Natural killer cell (primary cell): ENCODE results near the gene CWC25. TPM values are rescaled to one million over a fixed set of nuclear protein-coding genes. Genes with fewer than 3 reads are reported as not detected.

Experiments used
- ATAC-seq, 3 donors: fragments of 150-1000 bp in 2 of 3; fragments of 200-7000 bp in 1 of 3; cut with Tn5 transposase; 1 replicate in 1 of 3; 2 replicates in 2 of 3; pipeline ENCODE4 v1.10.0; 2021; ENCODE audit warnings: mild to moderate bottlenecking in 2 of 3, moderate library complexity in 2 of 3
- DNase-seq, 2 donors: peaks; one replicate each; pipeline versions ENCODE4 v3.0.0 to v3.0.0-alpha.2; 2013 to 2021; ENCODE audit warnings: mixed read lengths in 1 of 2
- H3K27ac ChIP-seq: one replicate; pipeline ENCODE4 v1.5.1; 2013; ENCODE audit warnings: mild to moderate bottlenecking, low read length
- H3K27me3 ChIP-seq: one replicate; pipeline ENCODE4 v1.6.1; 2013; ENCODE audit warnings: low read length; ENCODE audit not compliant: control insufficient read depth, insufficient read depth
- H3K36me3 ChIP-seq: one replicate; pipeline ENCODE4 v1.6.1; 2013; ENCODE audit warnings: low read length; ENCODE audit not compliant: control insufficient read depth, insufficient read depth
- H3K4me1 ChIP-seq: one replicate; pipeline ENCODE4 v1.6.1; 2013; ENCODE audit warnings: low read length; ENCODE audit not compliant: control insufficient read depth, insufficient read depth
- H3K4me3 ChIP-seq: one replicate; pipeline ENCODE4 v1.5.1; 2013; ENCODE audit warnings: low read length
- H3K9me3 ChIP-seq: one replicate; pipeline ENCODE4 v1.6.1; 2013; ENCODE audit warnings: low read length; ENCODE audit not compliant: control insufficient read depth, insufficient read depth
- H3K27ac Mint-ChIP-seq, 2 donors: one replicate each; pipeline ENCODE4 v1.8.0; 2022; ENCODE audit warnings: mild to moderate bottlenecking in 2 of 2, mixed read lengths in 2 of 2, moderate library complexity in 1 of 2
- H3K27me3 Mint-ChIP-seq, 2 donors: one replicate each; pipeline ENCODE4 v1.8.0; 2022; ENCODE audit warnings: low read depth in 2 of 2, mixed read lengths in 2 of 2
- H3K36me3 Mint-ChIP-seq: one replicate; pipeline ENCODE4 v1.8.0; 2022; ENCODE audit warnings: mixed read lengths
- H3K4me1 Mint-ChIP-seq, 2 donors: one replicate each; pipeline ENCODE4 v1.8.0; 2022; ENCODE audit warnings: mixed read lengths in 2 of 2
- H3K4me3 Mint-ChIP-seq: one replicate; pipeline ENCODE4 v1.8.0; 2022; ENCODE audit warnings: mild to moderate bottlenecking, moderate library complexity, mixed read lengths
- H3K9me3 Mint-ChIP-seq, 2 donors: one replicate each; pipeline ENCODE4 v1.8.0; 2022; ENCODE audit warnings: mixed read lengths in 2 of 2
- CTCF ChIP-seq: fragments of 200-600 bp; IDR thresholded peaks from one replicate; pipeline ENCODE4 v1.8.0; 2022; ENCODE audit warnings: antibody characterized with exemption
- WGBS: methylation state at CpG from one replicate; pipeline ENCODE4 v1.1.7; 2013; ENCODE audit warnings: missing lambda C conversion rate; ENCODE audit not compliant: insufficient coverage; 5-methylcytosine and 5-hydroxymethylcytosine counted together
- intact Hi-C: fragments of 100-400 bp; cut with micrococcal nuclease; formaldehyde crosslinking; loops from one replicate; pipeline ENCODE4 v1.14.2; 2022
- total RNA-seq, 4 donors: library from RNA; stranded (reverse); fragments of 120-200 nt in 1 of 4; gene quantifications; one replicate each; pipeline versions ENCODE4 v1.2.3 to v1.2.4, GENCODE V29; 2013 to 2022

The CWC25 gene
- total RNA-seq, 3 donors from 2014 or later (not counting 1 experiment from before 2014, with no cell fraction given), result 63.8 to 79.4 (median 74.4) TPM

- TF ChIP-seq CTCF, result no peak
- H3K4me1 Mint-ChIP-seq, result peaks cover 54 to 59% of the 10 kb centered on the region in 2 donors
- no peaks in the 10 kb centered on the region for H3K9me3 Mint-ChIP-seq
- intact Hi-C loops, result loop anchor here (5.0 to 10.0 kb wide), 4 partner anchors 46 to 401 kb away; partner anchors contain the start of genes MLLT6 and PLXDC1
- H3K36me3 Mint-ChIP-seq, result peaks cover 7% of the 10 kb centered on the region
- peaks cover 14% of the 10 kb centered on the region for H3K36me3 ChIP-seq
- peak overlapping the region; percentile 80 for H3K4me3 ChIP-seq
- H3K9me3 ChIP-seq, result no peaks in the 10 kb centered on the region
- H3K4me1 ChIP-seq, result peaks cover 71% of the 10 kb centered on the region
- H3K4me3 Mint-ChIP-seq, result peak overlapping the region; percentile 96
- H3K27ac ChIP-seq, result peak overlapping the region; percentile 86
- peaks cover 31 to 35% of the 10 kb centered on the region in 2 donors for H3K27me3 Mint-ChIP-seq
- ATAC-seq (no peak), DNase-seq (peak in 1 of 2 donors; percentile 26)
- H3K27me3 ChIP-seq, result peaks cover 38% of the 10 kb centered on the region
- WGBS, result 3% methylated on average over 9 of the region's 10 CpGs
- H3K27ac Mint-ChIP-seq, result peak overlapping the region; percentile 85 to 86
These were observed 73.8 kb downstream of the CWC25 start for GRCh38 chr17:38751144-38751807.

Other genes with a start within 250 kb of the CWC25 start
- gene SRCIN1, start 219.4 kb downstream of the CWC25 start, total RNA-seq, result under 1 TPM in 2 of 3 donors, not detected in 1; 0.28 to 0.50 TPM
- gene EPOP, start 150.4 kb downstream of the CWC25 start, total RNA-seq, result 1 to 10 TPM in 2 of 3 donors, under 1 TPM in 1; 0.66 to 1.9 (median 1.1) TPM
- gene MLLT6, start 120.0 kb downstream of the CWC25 start, total RNA-seq, result 100 to 1,000 TPM; 478 to 578 (median 485) TPM
- 10 to 100 TPM; 32.6 to 37.4 (median 33.9) TPM for gene CISD3, start 95.0 kb downstream of the CWC25 start, total RNA-seq
- under 1 TPM in 1 of 3 donors, not detected in 2; 0.12 TPM for gene PCGF2, start 77.0 kb downstream of the CWC25 start, total RNA-seq
- gene PSMB3, start 72.6 kb downstream of the CWC25 start, total RNA-seq, result 100 to 1,000 TPM; 102 to 129 (median 118) TPM
- gene PIP4K2B, start 25.8 kb downstream of the CWC25 start, total RNA-seq, result 10 to 100 TPM; 26.8 to 36.8 (median 36.3) TPM
- gene RPL23, start 28.4 kb upstream of the CWC25 start, total RNA-seq, result 100 to 1,000 TPM; 752 to 934 (median 923) TPM
- gene LASP1, start 44.7 kb upstream of the CWC25 start, total RNA-seq, result 100 to 1,000 TPM; 293 to 363 (median 340) TPM
- not detected for gene FBXO47, start 142.1 kb upstream of the CWC25 start, total RNA-seq